HCT116 (cell line): ENCODE measurements around the gene SDK1.
"Not testable (repeated sequence)": the region's sequence is repeated elsewhere in the genome, so short reads cannot be mapped to it uniquely, and the experiment has no call there.

Experiments
- EZH2 ChIP-seq: fragments of 200-600 bp; sonication (generic); IDR thresholded peaks from 2 replicates; pipeline ENCODE4 v1.6.1; 2017; ENCODE audit warnings: antibody characterized with exemption, mixed run types
- FOSL1 ChIP-seq: IDR thresholded peaks from 2 replicates; pipeline ENCODE4 v1.6.1; 2012; ENCODE audit warnings: low read depth
- JUND ChIP-seq: IDR thresholded peaks from 2 replicates; pipeline ENCODE4 v1.6.1; 2012
- POLR2A ChIP-seq: IDR thresholded peaks from 2 replicates; pipeline ENCODE4 v1.7.0; 2011; ENCODE audit warnings: borderline replicate concordance; ENCODE audit not compliant: insufficient read depth, insufficient read length; ENCODE audit errors: extremely low read depth
- POLR2AphosphoS5 ChIP-seq: IDR thresholded peaks from 2 replicates; pipeline ENCODE4 v1.6.1; 2011; ENCODE audit warnings: mild to moderate bottlenecking, low read depth, low read length, moderate library complexity
- SIN3A ChIP-seq: IDR thresholded peaks from 2 replicates; pipeline ENCODE4 v1.6.1; 2012; ENCODE audit warnings: low read depth
- SRF ChIP-seq: IDR thresholded peaks from 2 replicates; pipeline ENCODE4 v1.6.1; 2012; ENCODE audit warnings: low read depth
- YY1 ChIP-seq: IDR thresholded peaks from 2 replicates; pipeline ENCODE4 v1.6.1; 2011; ENCODE audit warnings: low read length, low read depth, moderate library complexity, mild to moderate bottlenecking; ENCODE audit not compliant: insufficient replicate concordance; ENCODE audit errors: extremely low read depth
- ZNF274 ChIP-seq: fragments of 200-500 bp; sonication (Bioruptor generic); IDR thresholded peaks from 2 replicates; pipeline ENCODE4 v1.6.1; 2014; ENCODE audit warnings: mild to moderate bottlenecking, low read depth, low read length, inconsistent platforms
- TF ChIP-seq, protein P1 (sequence below), 3 experiments: fragments of 200-600 bp in 1 of 3; sonication (generic) in 1 of 3; IDR thresholded peaks in 2 of 3; conservative IDR thresholded peaks in 1 of 3; 2 replicates each; pipeline ENCODE4 v1.5.1; 2012 to 2017; ENCODE audit warnings: low read depth in 2 of 3, low read length in 2 of 3, antibody characterized with exemption in 1 of 3, borderline replicate concordance in 1 of 3, control low read depth in 1 of 3, mild to moderate bottlenecking in 1 of 3, mixed read lengths in 1 of 3, mixed run types in 1 of 3, moderate library complexity in 1 of 3; ENCODE audit not compliant: insufficient read depth in 1 of 3
- TF ChIP-seq, protein P2 (sequence below): IDR thresholded peaks from 2 replicates; pipeline ENCODE4 v1.6.1; 2012
- TF ChIP-seq, protein P3 (sequence below): IDR thresholded peaks from 2 replicates; pipeline ENCODE4 v1.6.1; 2012; ENCODE audit warnings: low read depth
- TF ChIP-seq, protein P4 (sequence below): IDR thresholded peaks from 2 replicates; pipeline ENCODE4 v1.6.1; 2012

DNA sequence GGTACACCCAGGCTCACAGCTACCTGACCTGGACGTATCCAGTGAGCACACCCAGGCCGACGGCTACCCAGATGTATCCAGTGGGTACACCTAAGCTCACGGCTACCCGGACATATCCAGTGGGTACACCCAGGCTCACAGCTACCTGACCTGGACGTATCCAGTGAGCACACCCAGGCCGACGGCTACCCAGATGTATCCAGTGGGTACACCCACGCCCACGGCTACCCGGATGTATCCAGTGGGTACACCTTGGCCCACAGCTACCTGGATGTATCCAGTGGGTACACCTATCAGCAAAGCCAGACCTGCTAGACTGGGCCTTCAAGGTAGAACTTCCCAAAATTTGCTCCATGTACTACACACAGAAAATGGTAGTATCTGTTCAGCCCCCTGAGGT is 662.7 kb downstream of the SDK1 start:
- not testable (repeated sequence) for TF ChIP-seq EZH2, FOSL1, YY1, ZNF274, POLR2AphosphoS5, POLR2A, SIN3A, SRF, JUND
- TF ChIP-seq, protein P1, sequence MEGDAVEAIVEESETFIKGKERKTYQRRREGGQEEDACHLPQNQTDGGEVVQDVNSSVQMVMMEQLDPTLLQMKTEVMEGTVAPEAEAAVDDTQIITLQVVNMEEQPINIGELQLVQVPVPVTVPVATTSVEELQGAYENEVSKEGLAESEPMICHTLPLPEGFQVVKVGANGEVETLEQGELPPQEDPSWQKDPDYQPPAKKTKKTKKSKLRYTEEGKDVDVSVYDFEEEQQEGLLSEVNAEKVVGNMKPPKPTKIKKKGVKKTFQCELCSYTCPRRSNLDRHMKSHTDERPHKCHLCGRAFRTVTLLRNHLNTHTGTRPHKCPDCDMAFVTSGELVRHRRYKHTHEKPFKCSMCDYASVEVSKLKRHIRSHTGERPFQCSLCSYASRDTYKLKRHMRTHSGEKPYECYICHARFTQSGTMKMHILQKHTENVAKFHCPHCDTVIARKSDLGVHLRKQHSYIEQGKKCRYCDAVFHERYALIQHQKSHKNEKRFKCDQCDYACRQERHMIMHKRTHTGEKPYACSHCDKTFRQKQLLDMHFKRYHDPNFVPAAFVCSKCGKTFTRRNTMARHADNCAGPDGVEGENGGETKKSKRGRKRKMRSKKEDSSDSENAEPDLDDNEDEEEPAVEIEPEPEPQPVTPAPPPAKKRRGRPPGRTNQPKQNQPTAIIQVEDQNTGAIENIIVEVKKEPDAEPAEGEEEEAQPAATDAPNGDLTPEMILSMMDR (IDR thresholded peaks at IDR 0.05 in 2 of 3, conservative IDR thresholded peaks at IDR 0.05 in 1 of 3; ENCODE audit: borderline replicate concordance in 1 of 3, insufficient read depth in 1 of 3, low read depth in 2 of 3, low read length in 2 of 3) = not testable (repeated sequence)
- TF ChIP-seq, protein P2, sequence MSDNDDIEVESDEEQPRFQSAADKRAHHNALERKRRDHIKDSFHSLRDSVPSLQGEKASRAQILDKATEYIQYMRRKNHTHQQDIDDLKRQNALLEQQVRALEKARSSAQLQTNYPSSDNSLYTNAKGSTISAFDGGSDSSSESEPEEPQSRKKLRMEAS = not testable (repeated sequence)
- TF ChIP-seq, protein P3, sequence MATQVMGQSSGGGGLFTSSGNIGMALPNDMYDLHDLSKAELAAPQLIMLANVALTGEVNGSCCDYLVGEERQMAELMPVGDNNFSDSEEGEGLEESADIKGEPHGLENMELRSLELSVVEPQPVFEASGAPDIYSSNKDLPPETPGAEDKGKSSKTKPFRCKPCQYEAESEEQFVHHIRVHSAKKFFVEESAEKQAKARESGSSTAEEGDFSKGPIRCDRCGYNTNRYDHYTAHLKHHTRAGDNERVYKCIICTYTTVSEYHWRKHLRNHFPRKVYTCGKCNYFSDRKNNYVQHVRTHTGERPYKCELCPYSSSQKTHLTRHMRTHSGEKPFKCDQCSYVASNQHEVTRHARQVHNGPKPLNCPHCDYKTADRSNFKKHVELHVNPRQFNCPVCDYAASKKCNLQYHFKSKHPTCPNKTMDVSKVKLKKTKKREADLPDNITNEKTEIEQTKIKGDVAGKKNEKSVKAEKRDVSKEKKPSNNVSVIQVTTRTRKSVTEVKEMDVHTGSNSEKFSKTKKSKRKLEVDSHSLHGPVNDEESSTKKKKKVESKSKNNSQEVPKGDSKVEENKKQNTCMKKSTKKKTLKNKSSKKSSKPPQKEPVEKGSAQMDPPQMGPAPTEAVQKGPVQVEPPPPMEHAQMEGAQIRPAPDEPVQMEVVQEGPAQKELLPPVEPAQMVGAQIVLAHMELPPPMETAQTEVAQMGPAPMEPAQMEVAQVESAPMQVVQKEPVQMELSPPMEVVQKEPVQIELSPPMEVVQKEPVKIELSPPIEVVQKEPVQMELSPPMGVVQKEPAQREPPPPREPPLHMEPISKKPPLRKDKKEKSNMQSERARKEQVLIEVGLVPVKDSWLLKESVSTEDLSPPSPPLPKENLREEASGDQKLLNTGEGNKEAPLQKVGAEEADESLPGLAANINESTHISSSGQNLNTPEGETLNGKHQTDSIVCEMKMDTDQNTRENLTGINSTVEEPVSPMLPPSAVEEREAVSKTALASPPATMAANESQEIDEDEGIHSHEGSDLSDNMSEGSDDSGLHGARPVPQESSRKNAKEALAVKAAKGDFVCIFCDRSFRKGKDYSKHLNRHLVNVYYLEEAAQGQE = not testable (repeated sequence)
- TF ChIP-seq, protein P4, sequence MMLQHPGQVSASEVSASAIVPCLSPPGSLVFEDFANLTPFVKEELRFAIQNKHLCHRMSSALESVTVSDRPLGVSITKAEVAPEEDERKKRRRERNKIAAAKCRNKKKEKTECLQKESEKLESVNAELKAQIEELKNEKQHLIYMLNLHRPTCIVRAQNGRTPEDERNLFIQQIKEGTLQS = not testable (repeated sequence)
